Endodermal cell (in vitro differentiated cells): ENCODE measurements around the gene AGBL1. TPM values are rescaled to one million over a fixed set of nuclear protein-coding genes. Genes with fewer than 3 reads are reported as not detected.

Experiments
- DNase-seq: peaks from one replicate; pipeline ENCODE4 v3.0.0-alpha.2; 2017
- H3K27ac ChIP-seq: 2 replicates; pipeline ENCODE4 v1.5.1; 2013; ENCODE audit warnings: mild to moderate bottlenecking, low read depth, low read length, moderate library complexity
- H3K27me3 ChIP-seq: 2 replicates; pipeline ENCODE4 v1.6.1; 2013; ENCODE audit warnings: mild to moderate bottlenecking, low read length, moderate library complexity; ENCODE audit not compliant: insufficient read depth, control insufficient read depth, poor library complexity, severe bottlenecking
- H3K36me3 ChIP-seq: 2 replicates; pipeline ENCODE4 v1.7.0; 2013; ENCODE audit warnings: mild to moderate bottlenecking, low read length, moderate library complexity; ENCODE audit not compliant: control insufficient read depth, insufficient read depth
- H3K4me1 ChIP-seq: one replicate; pipeline ENCODE4 v1.7.0; 2013; ENCODE audit warnings: low read length; ENCODE audit not compliant: control insufficient read depth, insufficient read depth
- H3K4me3 ChIP-seq: 2 replicates; pipeline ENCODE4 v1.5.1; 2013; ENCODE audit warnings: mild to moderate bottlenecking, low read length, moderate library complexity
- H3K9ac ChIP-seq: 2 replicates; pipeline ENCODE4 v1.6.1; 2013; ENCODE audit warnings: mild to moderate bottlenecking, low read length, moderate library complexity; ENCODE audit not compliant: poor library complexity, severe bottlenecking; ENCODE audit errors: extremely low read depth
- H3K9me3 ChIP-seq: 2 replicates; pipeline ENCODE4 v1.6.1; 2013; ENCODE audit warnings: mild to moderate bottlenecking, low read length, moderate library complexity; ENCODE audit not compliant: control insufficient read depth
- H3K27ac Mint-ChIP-seq: 2 replicates; pipeline ENCODE4 v1.8.0; 2020; ENCODE audit warnings: mixed read lengths
- H3K27me3 Mint-ChIP-seq: 2 replicates; pipeline ENCODE4 v1.8.0; 2021; ENCODE audit warnings: mild to moderate bottlenecking, mixed read lengths; ENCODE audit not compliant: insufficient read depth
- H3K36me3 Mint-ChIP-seq: 2 replicates; pipeline ENCODE4 v1.8.0; 2020; ENCODE audit warnings: low read depth, mixed read lengths
- H3K4me1 Mint-ChIP-seq: 2 replicates; pipeline ENCODE4 v1.8.0; 2020; ENCODE audit warnings: mixed read lengths
- H3K4me3 Mint-ChIP-seq: 2 replicates; pipeline ENCODE4 v1.8.0; 2020; ENCODE audit warnings: mild to moderate bottlenecking, moderate library complexity, mixed read lengths
- H3K9me3 Mint-ChIP-seq: 2 replicates; pipeline ENCODE4 v1.8.0; 2020; ENCODE audit warnings: mild to moderate bottlenecking, mixed read lengths
- CTCF ChIP-seq: fragments of 200-600 bp; sonication (generic); conservative IDR thresholded peaks from 2 replicates; pipeline ENCODE4 v1.5.0; 2021; ENCODE audit warnings: antibody characterized with exemption, mild to moderate bottlenecking
- WGBS, 2 experiments: methylation state at CpG; one replicate each; pipeline versions ENCODE4 v1.1.5 to v1.1.7; 2013; ENCODE audit warnings: missing lambda C conversion rate in 2 of 2, mixed read lengths in 1 of 2; ENCODE audit not compliant: insufficient coverage in 1 of 2, insufficient read length in 1 of 2; 5-methylcytosine and 5-hydroxymethylcytosine counted together
- total RNA-seq, 2 donors: library from RNA; stranded (reverse); fragmentation: NEBNext Ultra II Directional in 1 of 2; extraction: Animal tissue kit (Norgen Biotek cat#: 25700) in 1 of 2; gene quantifications; 2 replicates in 1 of 2; 3 replicates in 1 of 2; pipeline ENCODE4 v1.2.1, GENCODE V29; 2021

The AGBL1 gene
- total RNA-seq, 2 donors from 2014 or later = 0.07 to 0.11 TPM

- no peak overlapping the region for H3K4me3 ChIP-seq
- TF ChIP-seq CTCF = no peak
- H3K27ac Mint-ChIP-seq = no peak overlapping the region
- no peaks in the 10 kb centered on the region for H3K36me3 ChIP-seq
- peaks cover 20% of the 10 kb centered on the region for H3K4me1 Mint-ChIP-seq
- H3K27me3 Mint-ChIP-seq = peaks cover 5% of the 10 kb centered on the region
- H3K9me3 Mint-ChIP-seq = no peaks in the 10 kb centered on the region
- no peak overlapping the region for H3K4me3 Mint-ChIP-seq
- H3K27me3 ChIP-seq = no peaks in the 10 kb centered on the region
- no peak overlapping the region for H3K27ac ChIP-seq
- H3K4me1 ChIP-seq = peaks cover 8% of the 10 kb centered on the region
- 92 to 96% methylated on average over 3 of the region's 3 CpGs for WGBS, 2 experiments
- no peak for DNase-seq
- no peak overlapping the region for H3K9ac ChIP-seq
- no peaks in the 10 kb centered on the region for H3K9me3 ChIP-seq
- no peaks in the 10 kb centered on the region for H3K36me3 Mint-ChIP-seq
Observed at GRCh38 chr15:86159468-86159867, 79.8 kb downstream of the AGBL1 start.

GRCh38 chr15:86161250-86161649 is 81.6 kb downstream of the AGBL1 start:
- Histone ChIP-seq H3K9me3 (no peaks in the 10 kb centered on the region), H3K27me3 (no peaks in the 10 kb centered on the region), H3K4me1 (peaks cover 23% of the 10 kb centered on the region), H3K27ac (no peak overlapping the region), H3K9ac (no peak overlapping the region), H3K36me3 (no peaks in the 10 kb centered on the region), H3K4me3 (no peak overlapping the region)
- WGBS, 2 experiments = 88 to 95% methylated on average over 3 to 5 of the region's 5 CpGs
- no peak for TF ChIP-seq CTCF
- no peak overlapping the region for H3K4me3 Mint-ChIP-seq
- H3K27ac Mint-ChIP-seq = no peak overlapping the region
- H3K9me3 Mint-ChIP-seq = no peaks in the 10 kb centered on the region
- H3K4me1 Mint-ChIP-seq = peaks cover 34% of the 10 kb centered on the region
- H3K36me3 Mint-ChIP-seq = no peaks in the 10 kb centered on the region
- DNase-seq = no peak
- peaks cover 5% of the 10 kb centered on the region for H3K27me3 Mint-ChIP-seq

- no peak overlapping the region for H3K27ac Mint-ChIP-seq
- Histone ChIP-seq H3K4me3 (no peak overlapping the region), H3K9ac (no peak overlapping the region), H3K4me1 (peaks cover 25% of the 10 kb centered on the region), H3K27me3 (no peaks in the 10 kb centered on the region), H3K27ac (no peak overlapping the region), H3K36me3 (no peaks in the 10 kb centered on the region), H3K9me3 (no peaks in the 10 kb centered on the region)
- H3K9me3 Mint-ChIP-seq = no peaks in the 10 kb centered on the region
- H3K4me1 Mint-ChIP-seq = peaks cover 41% of the 10 kb centered on the region
- no peak for DNase-seq
- no peak overlapping the region for H3K4me3 Mint-ChIP-seq
- peaks cover 5% of the 10 kb centered on the region for H3K27me3 Mint-ChIP-seq
- TF ChIP-seq CTCF = no peak
- 89 to 100% methylated on average over 1 to 2 of the region's 2 CpGs for WGBS, 2 experiments
- no peaks in the 10 kb centered on the region for H3K36me3 Mint-ChIP-seq
Observed at GRCh38 chr15:86162172-86162591, 82.5 kb downstream of the AGBL1 start.
